K562 (cell line): Measurements from ENCODE around the gene ANKRD27. TPM values are rescaled to one million over a fixed set of nuclear protein-coding genes. Genes with fewer than 3 reads are reported as not detected.

Experiments used
- ATAC-seq: fragments of 200-7000 bp; cut with Tn5 transposase; 3 replicates; pipeline ENCODE4 v1.9.1; 2020; ENCODE audit warnings: moderate library complexity
- BruUV-seq: library from RNA; stranded (reverse); fragments of 400-500 nt; replicated peaks from 2 replicates; lab custom pipeline; 2021; lab: Mats Ljungman, UMichigan
- CTCF ChIA-PET: fragments of 300-600 bp; formaldehyde crosslinking; extraction: SDS; loops from one replicate; lab custom pipeline; 2021; ENCODE audit warnings: low intra/inter-chr PET ratio; lab: Yijun Ruan, JAX
- POLR2A ChIA-PET: fragments of 300-600, 350-650 bp; sonication (Branson Sonifier 250); formaldehyde crosslinking; extraction: SDS; loops from one replicate; lab custom pipeline; 2021; ENCODE audit warnings: antibody characterized with exemption, inconsistent platforms; lab: Yijun Ruan, JAX
- DNase-seq, 4 experiments: peaks; one replicate each; pipeline versions ENCODE4 v3.0.0 to v3.0.0-alpha.2; 2011 to 2018; ENCODE audit warnings: low spot score in 3 of 4, mixed read lengths in 3 of 4; ENCODE audit errors: extremely low read depth in 1 of 4
- FAIRE-seq: peaks from 2 replicates; lab custom pipeline; 2011; peaks lifted over from hg19 to GRCh38; lab: Jason Lieb, UNC
- H2AFZ ChIP-seq: 2 replicates; pipeline ENCODE4 v1.6.0; 2011; ENCODE audit warnings: low read depth, low read length, control low read depth, inconsistent platforms
- H3K27ac ChIP-seq: fragments of 200-600 bp; 3 replicates; pipeline ENCODE4 v1.8.0; 2011; ENCODE audit warnings: low read depth, mild to moderate bottlenecking, control low read depth, inconsistent platforms, low read length, moderate library complexity, mixed read lengths; ENCODE audit errors: extremely low read depth
- H3K27me3 ChIP-seq, 2 experiments: fragments of 300-600 bp in 1 of 2; 2 replicates in 1 of 2; 3 replicates in 1 of 2; pipeline versions ENCODE4 v1.6.0 to v1.8.0; 2011; ENCODE audit warnings: inconsistent platforms in 2 of 2, low read length in 2 of 2, mild to moderate bottlenecking in 1 of 2, mixed read lengths in 1 of 2, moderate library complexity in 1 of 2; ENCODE audit not compliant: control insufficient read depth in 2 of 2, insufficient read depth in 2 of 2
- H3K36me3 ChIP-seq: fragments of 300-600 bp; 3 replicates; pipeline ENCODE4 v1.8.0; 2011; ENCODE audit warnings: mild to moderate bottlenecking, low read length, inconsistent platforms; ENCODE audit not compliant: control insufficient read depth, insufficient read depth
- H3K4me1 ChIP-seq, 2 experiments: fragments of 200-600 bp in 1 of 2; replicated peaks in 1 of 2; 2 replicates in 1 of 2; 3 replicates in 1 of 2; pipeline versions ENCODE4 v1.5.1 to v1.8.0; 2011; ENCODE audit warnings: inconsistent platforms in 2 of 2, low read length in 2 of 2, mild to moderate bottlenecking in 1 of 2, mixed read lengths in 1 of 2, moderate library complexity in 1 of 2; ENCODE audit not compliant: control insufficient read depth in 2 of 2, insufficient read depth in 2 of 2
- H3K4me2 ChIP-seq: 2 replicates; pipeline ENCODE4 v1.6.1; 2011; ENCODE audit warnings: low read length, control low read depth, inconsistent platforms, mixed read lengths; ENCODE audit not compliant: insufficient read depth
- H3K4me3 ChIP-seq: fragments of 200-600 bp; sonication (generic), shearing (Covaris generic); 2 replicates; pipeline ENCODE4 v1.5.1; 2016; ENCODE audit warnings: control low read depth, inconsistent platforms
- H3K79me2 ChIP-seq: fragments of 200-600 bp; 3 replicates; pipeline ENCODE4 v1.8.0; 2011; ENCODE audit warnings: low read length, inconsistent platforms; ENCODE audit not compliant: control insufficient read depth, insufficient read depth
- H3K9ac ChIP-seq, 2 experiments: 2 replicates each; pipeline versions ENCODE4 v1.6.0 to v1.6.1; 2011; ENCODE audit warnings: low read depth in 2 of 2, low read length in 2 of 2, control low read depth in 1 of 2, inconsistent platforms in 1 of 2, mild to moderate bottlenecking in 1 of 2, mixed read lengths in 1 of 2; ENCODE audit not compliant: insufficient read depth in 1 of 2
- H3K9me1 ChIP-seq: one replicate; pipeline ENCODE4 v1.6.0; 2011; ENCODE audit warnings: inconsistent platforms, mild to moderate bottlenecking, low read length, moderate library complexity; ENCODE audit not compliant: control insufficient read depth, insufficient read depth
- H3K9me3 ChIP-seq: replicated peaks from 2 replicates; pipeline ENCODE4 v1.5.1; 2011; ENCODE audit warnings: low read depth, low read length, inconsistent platforms; ENCODE audit not compliant: control insufficient read depth, insufficient read depth
- H4K20me1 ChIP-seq: replicated peaks from 2 replicates; pipeline ENCODE4 v1.6.1; 2011; ENCODE audit warnings: low read length, inconsistent platforms, mixed read lengths; ENCODE audit not compliant: control insufficient read depth, insufficient read depth
- CHAMP1 ChIP-seq: fragments of 450-650 bp; IDR thresholded peaks from 2 replicates; pipeline ENCODE4 v1.6.1; 2016; ENCODE audit warnings: mild to moderate bottlenecking
- CTBP1 ChIP-seq: fragments of 450-650 bp; IDR thresholded peaks from 2 replicates; pipeline ENCODE4 v1.6.1; 2016; ENCODE audit warnings: borderline replicate concordance
- GATAD2B ChIP-seq: fragments of 450-650 bp; IDR thresholded peaks from 2 replicates; pipeline ENCODE4 v1.6.1; 2017; ENCODE audit warnings: mild to moderate bottlenecking, borderline replicate concordance
- HNRNPL ChIP-seq: fragments of 200-400 bp; formaldehyde crosslinking; IDR thresholded peaks from 2 replicates; pipeline ENCODE4 v1.6.1; 2017; ENCODE audit warnings: low read depth, mild to moderate bottlenecking, low read length
- JUND ChIP-seq, 2 experiments: IDR thresholded peaks; 2 replicates in 1 of 2; 3 replicates in 1 of 2; pipeline ENCODE4 v1.6.1; 2011; ENCODE audit warnings: borderline replicate concordance in 2 of 2, low read depth in 2 of 2, low read length in 2 of 2, improper control_type of control experiment in 1 of 2, missing biosample characterization in 1 of 2, missing genetic modification characterization in 1 of 2, missing genetic modification reagents in 1 of 2
- L3MBTL2 ChIP-seq: fragments of 450-650 bp; IDR thresholded peaks from 2 replicates; pipeline ENCODE4 v1.6.1; 2016; ENCODE audit warnings: mild to moderate bottlenecking, moderate library complexity
- NRF1 ChIP-seq, 2 experiments: fragments of 450-650 bp; IDR thresholded peaks in 1 of 2; conservative IDR thresholded peaks in 1 of 2; 2 replicates each; pipeline ENCODE4 v1.6.1; 2014; ENCODE audit warnings: mild to moderate bottlenecking in 2 of 2
- RBBP5 ChIP-seq: fragments of 200-600 bp; sonication (generic); IDR thresholded peaks from 2 replicates; pipeline ENCODE4 v1.6.1; 2012; ENCODE audit warnings: borderline replicate concordance, mild to moderate bottlenecking, low read length, control low read depth, inconsistent platforms; ENCODE audit not compliant: insufficient read depth, poor library complexity, severe bottlenecking
- RBM14 ChIP-seq: fragments of 200-400 bp; formaldehyde crosslinking; IDR thresholded peaks from 2 replicates; pipeline ENCODE4 v1.6.1; 2018; ENCODE audit warnings: low read depth, mild to moderate bottlenecking, low read length, moderate library complexity, borderline replicate concordance; ENCODE audit not compliant: insufficient read depth
- SIN3A ChIP-seq, 2 experiments: fragments of 150-350 bp in 1 of 2; IDR thresholded peaks; 2 replicates each; pipeline ENCODE4 v1.6.1; 2011 to 2016; ENCODE audit warnings: borderline replicate concordance in 2 of 2, low read depth in 2 of 2, low read length in 2 of 2, mild to moderate bottlenecking in 2 of 2, moderate library complexity in 2 of 2; ENCODE audit not compliant: control insufficient read depth in 1 of 2
- UBTF ChIP-seq, 2 experiments: IDR thresholded peaks; 2 replicates each; pipeline ENCODE4 v1.6.1; 2012; ENCODE audit warnings: improper control_type of control experiment in 2 of 2, low read depth in 2 of 2, low read length in 2 of 2, borderline replicate concordance in 1 of 2
- ZFX ChIP-seq: sonication (generic); formaldehyde crosslinking; IDR thresholded peaks from 2 replicates; pipeline ENCODE4 v1.8.0; 2022; ENCODE audit warnings: mild to moderate bottlenecking, missing genetic modification reagents, moderate library complexity
- WGBS: fragments of 100-300 bp; shearing (Covaris generic); methylation state at CpG from one replicate; pipeline ENCODE4 v1.1.6; 2016; ENCODE audit warnings: low coverage, mixed read lengths; ENCODE audit not compliant: insufficient coverage; ENCODE audit errors: missing lambda C conversion rate; 5-methylcytosine and 5-hydroxymethylcytosine counted together
- in situ Hi-C: fragments of 300-500 bp; cut with MboI; formaldehyde crosslinking; loops from 4 replicates; pipeline ENCODE4 v1.15.0; 2018; ENCODE audit warnings: inconsistent platforms, mixed read lengths
- intact Hi-C: fragments of 100-400 bp; cut with micrococcal nuclease; formaldehyde crosslinking; loops from 2 replicates; pipeline ENCODE4 v1.14.2; 2022
- polyA plus RNA-seq, 8 experiments: library from polyadenylated mRNA; depleted of rRNA in 4 of 8; stranded (reverse) in 5 of 8; unstranded in 3 of 8; fragments of >200 nt; fragmentation: Nextera tagmentation in 2 of 8; fragmentation: Illumina TruSeq in 1 of 8; extraction: Ambion mirVana in 2 of 8; extraction: Trizol in 1 of 8; gene quantifications; 2 replicates each; pipeline versions ENCODE4 v1.2.1 to v1.2.3, GENCODE V29; 2011 to 2014; ENCODE audit warnings: inconsistent platforms in 1 of 8, missing spikeins in 1 of 8
- total RNA-seq, 7 experiments: library from RNA; depleted of rRNA in 6 of 7; stranded (reverse); fragments of >200 nt in 6 of 7; fragmentation: Illumina TruSeq in 2 of 7; extraction: Trizol in 2 of 7; gene quantifications; 2 replicates each; pipeline versions ENCODE4 v1.2.1 to v1.2.3, GENCODE V29; 2011 to 2021; ENCODE audit warnings: low replicate concordance in 1 of 7

The ANKRD27 gene
- total and polyA plus RNA-seq, 9 of the 15 experiments (the other 6 are each of a cell fraction or from before 2014, with no cell fraction given) = 5.3 to 71.3 (median 54.2) TPM

- POLR2A ChIA-PET = interaction anchor here (0.6 to 1.9 kb wide), 12 partner anchors 9 to 672 kb away, joined by 3 to 11 read pairs (median 4); partner anchors contain the start of genes ANKRD27, RGS9BP and ZNF507
- no peak for FAIRE-seq
- TF ChIP-seq GATAD2B (0 out of 2 replicates have a peak, but pooled peaks have one; percentile 57), L3MBTL2 (peak; percentile 93), ZFX (CRISPR knock-in tag) (peak; percentile 99), CHAMP1 (no peak), JUND (IDR thresholded peaks at IDR 0.05; ENCODE audit: borderline replicate concordance, low read depth, low read length) (0 out of 2 replicates have a peak, but pooled peaks have one; percentile 30), JUND (tag; IDR thresholded peaks at IDR 0.05; ENCODE audit: borderline replicate concordance, low read depth, low read length) (no peak; the same call in 2 of the 3 replicates), UBTF (IDR thresholded peaks at IDR 0.05; ENCODE audit: borderline replicate concordance in 1 of 2, low read depth in 2 of 2, low read length in 2 of 2) (peak; percentile 91 to 96; a peak in 3 of 4 replicates), NRF1 (conservative IDR thresholded peaks at IDR 0.05 in 1 of 2, IDR thresholded peaks at IDR 0.05 in 1 of 2) (peak; percentile 62 to 75), CTBP1 (peak; percentile 32; the same call in 1 of the 2 replicates), RBBP5 (peak; percentile 93), RBM14 (0 out of 2 replicates have a peak, but pooled peaks have one; percentile 66), SIN3A (IDR thresholded peaks at IDR 0.05; ENCODE audit: borderline replicate concordance in 2 of 2, control insufficient read depth in 1 of 2, low read depth in 2 of 2, low read length in 2 of 2) (peak in 1 of 2 experiments; percentile 5; a peak in 1 of 4 replicates), HNRNPL (peak; percentile 50; the same call in 1 of the 2 replicates)
Measured at GRCh38 chr19:32691952-32692726, 17.2 kb upstream of the ANKRD27 start.

More at GRCh38 chr19:32691952-32692726, 17.2 kb upstream of the ANKRD27 start:
- H3K9me1 ChIP-seq = no peaks in the 10 kb centered on the region
- WGBS = under 1% methylated on average over 85 of the region's 93 CpGs
- in situ Hi-C loops = no loop called here
- H3K4me2 ChIP-seq = peak overlapping the region; percentile 96
- ATAC-seq = peak; percentile 73
- peaks cover 19 to 34% of the 10 kb centered on the region in 2 experiments; a peak in 4 of 5 replicates for H3K4me1 ChIP-seq
- peaks cover 79% of the 10 kb centered on the region for H3K79me2 ChIP-seq
- H3K27me3 ChIP-seq = no peaks in the 10 kb centered on the region
- peaks cover 23% of the 10 kb centered on the region for H3K9me3 ChIP-seq
- no peaks in the 10 kb centered on the region for H4K20me1 ChIP-seq
- peak overlapping the region; percentile 86 for H3K27ac ChIP-seq
- H3K9ac ChIP-seq = peak overlapping the region; percentile 89 to 100
- peaks cover 33% of the 10 kb centered on the region for H3K36me3 ChIP-seq
- peak; percentile 58 to 76 (median 62) for DNase-seq
- CTCF ChIA-PET = interaction anchor here (0.7 kb wide), 1 partner anchor 1923 kb away, joined by 6 read pairs; no protein-coding TSS in a partner anchor
- H3K4me3 ChIP-seq = peak overlapping the region; percentile 73
- BruUV-seq = no TSS peak
- peak overlapping the region; percentile 88 for H2AFZ ChIP-seq
- intact Hi-C loops = loop anchor here (10.0 kb wide), 1 partner anchor 283 kb away; the partner anchor contains the start of genes CEP89 and FAAP24
